Measurements from ENCODE around the gene PDE9A.
"Not testable (repeated sequence)": the region's sequence is repeated elsewhere in the genome, so short reads cannot be mapped to it uniquely, and the experiment has no call there.

PDE9A gene

GRCh38 chr21:42626171-42626570 lies 27.2 kb upstream of the PDE9A start:
- no peak for DNase-seq

DNA sequence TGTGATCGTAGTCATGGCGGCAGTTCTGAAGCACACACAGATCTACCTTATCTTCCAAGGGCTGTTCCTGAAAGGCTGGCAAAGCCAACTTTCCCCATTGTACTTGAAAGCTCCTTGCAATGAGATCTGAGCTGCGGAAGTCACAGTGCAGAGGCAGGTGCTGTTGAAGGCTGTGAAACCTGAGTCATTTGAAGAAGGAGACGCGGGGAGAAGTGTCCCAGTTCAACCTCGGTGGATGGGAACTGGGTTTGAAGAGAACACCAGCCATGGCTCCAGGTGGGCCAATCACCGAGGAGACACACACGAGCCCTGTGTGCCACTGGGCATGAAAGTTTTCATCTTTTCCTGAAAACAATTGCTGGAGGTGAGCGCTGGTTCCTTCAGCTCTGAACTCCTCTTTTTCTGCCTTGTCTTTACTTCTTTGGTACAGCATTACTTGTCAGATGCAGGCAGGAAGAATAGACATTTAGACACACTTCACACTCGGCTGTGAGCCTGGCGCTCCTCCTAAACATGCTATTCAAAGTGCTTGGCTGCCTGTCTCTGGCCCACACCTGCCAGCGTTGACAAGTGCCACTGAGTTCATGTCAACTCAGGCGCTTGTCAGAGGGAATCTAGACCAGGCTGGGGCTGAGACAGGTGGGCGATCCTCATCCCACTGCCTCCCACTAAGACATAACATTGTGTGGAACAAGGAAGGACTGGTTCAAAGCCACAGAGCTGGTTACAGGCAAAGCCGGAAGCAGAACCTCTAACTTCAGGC lies 25.7 kb upstream of the PDE9A start:
- no peak for DNase-seq

DNA sequence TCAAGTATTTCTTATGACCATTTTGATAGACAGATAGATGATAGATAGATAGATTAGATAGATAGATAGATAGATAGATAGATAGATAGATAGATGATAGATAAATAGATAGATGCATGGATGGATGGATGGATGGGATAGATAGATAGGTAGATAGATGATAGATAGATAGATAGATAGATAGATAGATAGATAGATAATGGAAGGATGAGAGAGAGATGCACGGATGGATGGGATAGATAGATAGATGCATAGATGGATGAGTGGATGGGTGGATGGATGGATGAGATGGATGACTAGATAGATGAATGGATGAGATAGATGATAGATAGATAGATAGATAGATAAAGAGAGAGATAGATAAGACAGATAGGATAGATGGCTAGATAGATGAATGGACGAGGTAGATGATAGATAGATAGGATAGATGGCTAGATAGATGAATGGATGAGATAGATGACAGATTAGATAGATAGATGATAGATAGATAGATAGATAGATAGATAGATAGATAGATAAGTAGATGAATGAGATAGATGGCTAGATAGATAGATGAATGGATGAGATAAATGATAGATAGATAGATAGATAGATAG lies 24.9 kb upstream of the PDE9A start:
- DNase-seq: not testable (repeated sequence)

DNA sequence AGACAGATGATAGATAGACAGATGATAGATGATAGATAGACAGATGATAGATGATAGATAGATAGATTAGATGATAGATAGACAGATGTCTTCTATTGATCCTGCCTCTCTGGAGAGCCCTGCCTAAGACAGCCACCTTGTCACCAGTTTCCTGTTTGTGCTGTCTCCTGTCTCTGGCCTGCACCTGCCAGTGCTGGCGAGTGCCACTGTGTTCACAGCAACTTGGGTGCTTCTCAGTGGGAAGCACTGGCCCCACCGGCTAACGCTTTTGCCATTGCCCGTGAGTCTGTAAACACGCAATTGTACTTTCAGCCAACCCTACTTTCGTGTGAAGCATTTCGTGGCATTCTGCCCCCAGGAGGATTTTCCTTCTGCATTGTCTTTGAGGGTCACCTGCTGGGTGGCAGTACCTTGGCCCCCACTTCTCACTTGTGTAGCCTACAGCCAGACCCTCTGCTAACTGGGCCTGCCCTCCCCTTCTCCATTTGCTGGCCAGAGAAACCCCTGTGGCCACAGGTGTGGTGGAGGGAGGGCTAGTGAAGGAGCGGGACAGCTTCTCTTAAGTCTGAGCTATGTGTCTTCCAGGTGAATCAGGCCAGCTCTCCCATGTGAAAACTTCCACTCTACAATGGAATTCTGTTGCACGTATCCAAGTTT lies 23.4 kb upstream of the PDE9A start:
- no peak for DNase-seq

DNA sequence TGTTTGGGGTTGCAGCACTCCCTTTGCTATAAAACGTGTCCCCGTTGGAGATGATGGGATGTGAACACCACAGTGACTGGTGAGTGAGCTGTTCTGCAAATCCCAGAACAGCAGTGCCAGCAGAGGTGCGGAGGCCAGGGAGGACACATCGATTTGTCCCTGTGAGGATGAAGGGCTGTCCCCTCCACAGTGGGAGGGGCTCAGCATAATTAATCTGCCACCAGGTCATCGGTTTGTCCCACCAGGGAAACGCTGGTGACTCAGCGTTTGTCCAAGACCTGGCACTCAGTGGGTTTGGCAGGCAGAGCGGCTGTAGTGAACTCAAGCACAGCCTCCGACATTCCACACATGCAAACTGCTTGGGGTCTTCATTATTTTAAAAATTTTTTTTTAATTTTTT lies 22.8 kb upstream of the PDE9A start:
- DNase-seq: no peak

DNA sequence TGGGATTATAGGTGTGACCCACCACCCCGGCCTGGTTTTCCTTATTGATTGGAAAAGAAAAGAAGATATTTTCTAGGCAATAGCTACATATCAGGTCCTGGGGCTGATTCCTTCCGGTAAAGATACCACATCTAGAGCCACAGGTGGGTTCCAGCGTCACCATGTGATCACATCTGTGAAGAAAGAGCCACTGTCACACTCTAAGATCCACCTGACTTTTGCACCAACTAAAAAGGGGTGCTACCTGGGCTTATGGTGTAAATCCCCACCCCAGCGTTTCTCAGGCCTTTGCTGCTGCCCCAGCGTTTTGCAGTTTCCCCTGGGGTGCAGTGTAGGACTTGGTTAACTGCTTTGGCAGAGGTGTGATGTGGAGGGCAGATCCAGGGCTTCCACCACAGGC lies 22.3 kb upstream of the PDE9A start:
- DNase-seq: no peak

- no peak for DNase-seq
Observed at GRCh38 chr21:42632336-42632751, 21.1 kb upstream of the PDE9A start.

GRCh38 chr21:42632771-42633690 lies 20.4 kb upstream of the PDE9A start:
- no peak for DNase-seq

- DNase-seq: no peak
Observed at GRCh38 chr21:42633858-42634257, 19.6 kb upstream of the PDE9A start.

DNA sequence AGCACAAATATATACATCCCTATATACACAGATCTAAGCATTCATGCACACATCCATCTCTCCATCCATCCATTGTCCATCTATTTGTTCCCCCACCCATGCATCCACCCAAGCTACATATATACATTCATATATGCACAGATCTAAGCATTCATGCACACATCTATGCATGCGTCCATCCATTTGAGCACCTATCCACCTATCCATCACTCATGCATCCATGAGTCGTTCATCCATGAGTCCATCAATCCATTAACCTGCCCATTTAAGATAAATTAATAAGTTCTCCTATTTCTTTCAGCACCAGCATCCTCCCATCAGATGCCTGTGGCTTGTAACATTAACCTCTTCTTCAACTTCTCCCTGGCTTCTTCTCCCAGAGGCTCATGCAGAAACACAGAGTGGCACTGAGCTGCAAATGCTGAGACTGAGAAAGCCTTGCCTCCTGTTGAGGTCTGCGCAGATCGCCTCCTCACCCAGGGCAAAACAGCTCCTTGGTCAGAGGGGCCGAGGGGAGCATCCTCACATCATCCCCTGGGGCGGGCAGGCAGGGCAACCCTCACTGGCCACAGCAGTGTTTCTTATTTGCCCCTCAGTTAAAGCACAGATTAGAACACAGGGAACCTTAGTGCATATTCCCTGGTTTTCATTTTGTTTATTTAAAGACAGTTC lies 17.4 kb upstream of the PDE9A start:
- DNase-seq: no peak

GRCh38 chr21:42636520-42637266 lies 16.7 kb upstream of the PDE9A start:
- DNase-seq: no peak

GRCh38 chr21:42637267-42638041 lies 16.0 kb upstream of the PDE9A start:
- DNase-seq: no peak

GRCh38 chr21:42638266-42638863 lies 15.1 kb upstream of the PDE9A start:
- DNase-seq: no peak

DNA sequence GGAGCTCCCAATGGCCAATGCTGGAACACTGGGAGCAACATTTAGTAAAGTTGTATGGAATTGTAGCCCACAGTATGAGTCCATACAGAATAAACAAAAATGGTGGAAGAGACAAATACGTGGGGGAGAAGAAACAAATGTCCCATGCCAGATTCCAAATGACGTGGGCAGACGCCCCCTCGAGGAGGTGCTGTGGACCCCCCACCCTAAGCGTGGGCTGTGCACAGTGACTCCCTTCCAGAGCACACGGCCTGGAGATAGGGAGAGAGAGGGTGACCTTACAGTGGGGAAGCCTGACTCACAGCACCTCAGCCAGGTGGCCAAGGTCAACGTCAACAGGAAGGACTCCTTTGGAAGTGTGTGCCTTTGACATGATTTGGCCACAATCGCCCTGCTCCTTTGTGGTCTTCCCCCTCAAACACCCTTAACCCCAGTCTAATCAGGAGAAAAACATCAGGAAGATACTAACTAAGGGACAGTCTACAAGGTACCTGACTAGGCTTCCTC lies 13.7 kb upstream of the PDE9A start:
- DNase-seq: no peak

DNA sequence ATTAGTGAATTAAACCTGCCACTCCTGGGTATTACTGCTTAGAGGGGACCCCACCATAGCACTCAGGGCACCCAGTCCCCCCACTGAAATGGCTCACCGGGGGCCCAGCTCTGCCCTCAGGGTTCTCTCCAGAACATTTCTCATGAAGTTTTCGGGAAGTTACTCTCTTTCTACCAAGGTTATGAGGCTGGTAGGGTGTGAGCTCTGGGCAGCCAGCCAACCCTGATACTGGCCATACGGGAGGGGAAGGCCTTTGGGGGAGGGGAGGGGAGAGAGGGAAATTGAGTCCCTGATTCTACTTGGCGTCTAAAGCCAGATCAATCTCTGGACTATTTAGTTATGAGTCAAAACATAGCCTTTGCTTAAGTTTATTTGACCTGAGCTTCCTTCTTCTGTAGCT lies 12.9 kb upstream of the PDE9A start:
- no peak for DNase-seq

DNA sequence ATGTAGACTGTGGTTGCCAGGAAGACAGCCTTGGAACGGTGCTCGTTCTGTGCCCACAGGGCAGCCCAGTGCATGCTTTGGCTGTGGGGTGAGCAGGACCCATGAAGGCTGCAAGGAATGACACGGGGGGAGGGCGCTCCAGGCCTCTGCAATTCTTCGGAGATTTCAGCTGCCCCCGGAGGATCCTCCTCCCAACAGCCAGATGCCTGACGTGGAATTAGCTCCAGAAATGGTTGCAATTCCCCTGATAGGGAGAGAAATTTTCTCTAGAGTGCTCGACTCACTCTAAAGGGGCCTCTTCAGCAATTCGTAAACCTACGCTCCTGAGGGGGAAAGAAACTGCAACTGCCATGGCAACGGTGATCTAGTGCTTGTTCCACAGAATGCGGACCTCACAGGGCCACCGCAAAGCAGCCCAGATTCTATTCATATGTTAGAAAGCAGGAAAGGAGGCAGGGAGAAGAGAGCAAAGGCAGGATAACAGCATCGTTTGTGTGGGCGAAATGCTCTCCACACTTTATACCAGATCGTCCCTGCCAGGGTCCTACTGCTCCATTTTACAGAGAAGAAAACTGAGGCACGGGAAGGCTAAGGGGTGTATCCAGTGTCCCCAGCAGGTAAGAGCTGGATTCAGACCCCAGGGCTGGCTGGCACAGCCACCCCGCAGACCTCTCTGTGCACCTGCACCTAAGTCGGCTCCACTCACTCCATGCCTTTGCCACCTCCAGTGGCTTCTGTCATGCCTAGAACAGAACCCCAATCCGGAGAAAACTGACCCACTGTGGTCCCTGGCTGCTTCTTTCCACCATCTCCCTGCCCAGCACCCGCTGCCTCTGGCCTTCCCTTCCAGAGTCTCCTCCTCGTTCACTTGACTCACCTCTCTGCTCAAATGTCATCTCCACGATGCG lies 11.9 kb upstream of the PDE9A start:
- DNase-seq: no peak

DNA sequence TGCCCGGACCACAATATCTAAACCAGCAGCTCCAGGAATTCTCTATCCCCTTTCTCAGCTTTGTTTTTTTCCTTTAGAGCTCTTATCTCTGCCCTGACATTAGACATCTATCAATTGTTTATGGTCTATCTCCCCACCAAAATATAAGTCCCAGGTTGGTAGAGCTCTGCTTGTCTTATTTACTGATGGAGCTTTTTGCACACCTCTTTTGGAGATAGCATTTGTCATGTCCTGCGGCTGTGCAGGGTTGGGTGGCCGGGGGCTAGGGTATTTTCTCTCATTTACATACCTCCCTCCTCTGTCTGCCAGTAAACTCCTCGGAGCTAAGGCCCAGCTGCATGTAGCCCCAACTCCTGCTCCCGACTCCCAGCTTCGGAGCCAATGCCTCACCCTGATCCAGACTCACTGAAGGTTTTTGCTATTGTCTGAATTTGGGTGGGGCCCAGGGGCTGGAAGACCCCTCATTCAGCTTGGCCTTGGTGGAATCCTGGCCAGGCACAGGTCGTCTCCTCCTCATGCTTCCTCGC lies 11.1 kb upstream of the PDE9A start:
- no peak for DNase-seq

GRCh38 chr21:42644223-42645208 lies 8.9 kb upstream of the PDE9A start:
- DNase-seq: no peak
